ENCODE results near the gene DNAH12.

DNA sequence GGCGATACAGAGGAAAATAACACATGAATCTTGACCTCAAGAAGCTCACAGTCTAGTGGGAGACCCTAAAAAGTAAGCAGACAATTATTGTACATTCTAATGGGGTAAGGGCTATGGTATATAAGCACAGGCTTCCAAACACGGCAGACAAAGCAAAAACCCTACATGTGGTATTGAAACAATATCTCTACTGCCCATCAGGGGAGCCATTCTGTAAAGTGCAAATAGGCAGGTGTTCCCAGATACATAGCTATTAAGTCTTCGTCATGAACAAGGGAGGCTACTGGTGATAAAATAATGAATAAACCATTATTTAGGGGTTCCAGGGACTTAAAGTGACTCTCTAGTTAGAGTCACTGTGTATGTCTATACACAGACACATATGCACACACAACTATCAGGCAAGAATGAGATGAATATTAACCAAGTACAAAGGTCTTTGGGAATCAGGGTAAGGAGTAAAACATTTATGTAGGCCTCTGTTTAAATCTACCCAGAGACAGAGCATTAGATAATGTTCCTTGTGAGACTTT is 213.0 kb downstream of the DNAH12 start:
- no peak for TF ChIP-seq POLR2AphosphoS5 (IDR thresholded peaks at IDR 0.05)
- TF ChIP-seq, protein P1, sequence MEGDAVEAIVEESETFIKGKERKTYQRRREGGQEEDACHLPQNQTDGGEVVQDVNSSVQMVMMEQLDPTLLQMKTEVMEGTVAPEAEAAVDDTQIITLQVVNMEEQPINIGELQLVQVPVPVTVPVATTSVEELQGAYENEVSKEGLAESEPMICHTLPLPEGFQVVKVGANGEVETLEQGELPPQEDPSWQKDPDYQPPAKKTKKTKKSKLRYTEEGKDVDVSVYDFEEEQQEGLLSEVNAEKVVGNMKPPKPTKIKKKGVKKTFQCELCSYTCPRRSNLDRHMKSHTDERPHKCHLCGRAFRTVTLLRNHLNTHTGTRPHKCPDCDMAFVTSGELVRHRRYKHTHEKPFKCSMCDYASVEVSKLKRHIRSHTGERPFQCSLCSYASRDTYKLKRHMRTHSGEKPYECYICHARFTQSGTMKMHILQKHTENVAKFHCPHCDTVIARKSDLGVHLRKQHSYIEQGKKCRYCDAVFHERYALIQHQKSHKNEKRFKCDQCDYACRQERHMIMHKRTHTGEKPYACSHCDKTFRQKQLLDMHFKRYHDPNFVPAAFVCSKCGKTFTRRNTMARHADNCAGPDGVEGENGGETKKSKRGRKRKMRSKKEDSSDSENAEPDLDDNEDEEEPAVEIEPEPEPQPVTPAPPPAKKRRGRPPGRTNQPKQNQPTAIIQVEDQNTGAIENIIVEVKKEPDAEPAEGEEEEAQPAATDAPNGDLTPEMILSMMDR (IDR thresholded peaks at IDR 0.05), result no peak
- no peak for TF ChIP-seq EP300 (IDR thresholded peaks at IDR 0.05)

Data from gastroesophageal sphincter (tissue), 3 donors.